MM.1S (cell line): Measurements from ENCODE around the gene SPATA45.

ENCODE experiments used
- EZH2 ChIP-seq: fragments of 300-600 bp; sonication (generic); optimal IDR thresholded peaks from 2 replicates; pipeline ENCODE3; 2017; ENCODE audit warnings: low read depth, mild to moderate bottlenecking, antibody characterized with exemption, low read length, mixed read lengths
- EZH2phosphoT487 ChIP-seq: fragments of 300-600 bp; sonication (generic); IDR thresholded peaks from 2 replicates; pipeline ENCODE4 v1.6.1; 2018; ENCODE audit warnings: antibody characterized with exemption, low read length
- TF ChIP-seq, protein P1 (sequence below): fragments of 300-600 bp; sonication (generic); IDR thresholded peaks from 2 replicates; pipeline ENCODE4 v1.5.1; 2016; ENCODE audit warnings: antibody characterized with exemption, low read length, mixed read lengths

DNA sequence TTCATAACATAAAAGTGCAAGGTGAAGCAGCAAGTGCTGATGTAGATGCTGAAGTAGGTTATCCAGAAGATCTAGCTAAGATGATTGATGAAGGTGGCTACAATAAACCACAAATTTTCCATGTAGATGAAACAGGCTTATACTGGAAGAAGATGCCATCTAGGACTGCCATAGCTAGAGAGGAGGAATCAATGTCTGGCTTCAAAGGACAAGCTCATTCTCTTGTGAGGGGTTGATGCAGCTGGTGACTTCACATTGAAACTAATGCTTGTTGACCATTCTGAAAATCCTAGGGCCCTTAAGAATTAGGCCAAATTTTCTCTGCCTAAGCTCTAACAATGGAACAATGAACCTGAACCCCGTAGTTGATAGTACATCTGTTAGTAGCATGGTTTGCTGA is 44.7 kb upstream of the SPATA45 start:
- TF ChIP-seq EZH2phosphoT487 (no peak), EZH2 (no peak)
- TF ChIP-seq, protein P1, sequence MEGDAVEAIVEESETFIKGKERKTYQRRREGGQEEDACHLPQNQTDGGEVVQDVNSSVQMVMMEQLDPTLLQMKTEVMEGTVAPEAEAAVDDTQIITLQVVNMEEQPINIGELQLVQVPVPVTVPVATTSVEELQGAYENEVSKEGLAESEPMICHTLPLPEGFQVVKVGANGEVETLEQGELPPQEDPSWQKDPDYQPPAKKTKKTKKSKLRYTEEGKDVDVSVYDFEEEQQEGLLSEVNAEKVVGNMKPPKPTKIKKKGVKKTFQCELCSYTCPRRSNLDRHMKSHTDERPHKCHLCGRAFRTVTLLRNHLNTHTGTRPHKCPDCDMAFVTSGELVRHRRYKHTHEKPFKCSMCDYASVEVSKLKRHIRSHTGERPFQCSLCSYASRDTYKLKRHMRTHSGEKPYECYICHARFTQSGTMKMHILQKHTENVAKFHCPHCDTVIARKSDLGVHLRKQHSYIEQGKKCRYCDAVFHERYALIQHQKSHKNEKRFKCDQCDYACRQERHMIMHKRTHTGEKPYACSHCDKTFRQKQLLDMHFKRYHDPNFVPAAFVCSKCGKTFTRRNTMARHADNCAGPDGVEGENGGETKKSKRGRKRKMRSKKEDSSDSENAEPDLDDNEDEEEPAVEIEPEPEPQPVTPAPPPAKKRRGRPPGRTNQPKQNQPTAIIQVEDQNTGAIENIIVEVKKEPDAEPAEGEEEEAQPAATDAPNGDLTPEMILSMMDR: no peak
